Lower leg skin (tissue), 3 donors: ENCODE measurements around the gene ANKRD6.

Experiments used
- POLR2A ChIP-seq, 2 donors: fragments of 450-650 bp; IDR thresholded peaks; one replicate each; pipeline ENCODE4 v1.6.1; 2016 to 2017; ENCODE audit warnings: antibody characterized with exemption in 2 of 2, mild to moderate bottlenecking in 1 of 2, moderate library complexity in 1 of 2
- TF ChIP-seq, protein P1 (sequence below), 3 donors: fragments of 450-650 bp; IDR thresholded peaks; one replicate each; pipeline ENCODE4 v1.5.1; 2016; ENCODE audit warnings: antibody characterized with exemption in 3 of 3, mild to moderate bottlenecking in 3 of 3, moderate library complexity in 2 of 3

DNA sequence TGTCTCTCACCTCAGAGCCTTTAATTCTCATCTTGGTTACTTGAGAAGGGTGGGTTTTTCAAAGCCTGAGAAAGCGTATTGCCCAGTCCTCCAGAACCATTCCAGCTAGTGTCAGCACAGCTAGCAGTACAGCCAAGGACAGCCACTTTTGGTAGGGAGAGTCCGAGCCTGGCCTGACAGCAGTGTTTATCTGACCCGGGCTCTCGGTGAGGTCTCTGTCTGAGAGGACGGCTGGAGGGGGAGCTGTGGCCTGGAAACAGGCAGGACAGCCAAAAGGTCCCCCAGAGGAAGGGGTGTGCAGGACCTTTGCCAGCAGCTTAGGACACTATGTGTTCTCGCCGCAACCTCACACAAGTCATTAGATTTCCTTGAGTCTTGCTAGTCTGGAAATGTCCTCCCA, 166.8 kb downstream of the ANKRD6 start:
- TF ChIP-seq, protein P1, sequence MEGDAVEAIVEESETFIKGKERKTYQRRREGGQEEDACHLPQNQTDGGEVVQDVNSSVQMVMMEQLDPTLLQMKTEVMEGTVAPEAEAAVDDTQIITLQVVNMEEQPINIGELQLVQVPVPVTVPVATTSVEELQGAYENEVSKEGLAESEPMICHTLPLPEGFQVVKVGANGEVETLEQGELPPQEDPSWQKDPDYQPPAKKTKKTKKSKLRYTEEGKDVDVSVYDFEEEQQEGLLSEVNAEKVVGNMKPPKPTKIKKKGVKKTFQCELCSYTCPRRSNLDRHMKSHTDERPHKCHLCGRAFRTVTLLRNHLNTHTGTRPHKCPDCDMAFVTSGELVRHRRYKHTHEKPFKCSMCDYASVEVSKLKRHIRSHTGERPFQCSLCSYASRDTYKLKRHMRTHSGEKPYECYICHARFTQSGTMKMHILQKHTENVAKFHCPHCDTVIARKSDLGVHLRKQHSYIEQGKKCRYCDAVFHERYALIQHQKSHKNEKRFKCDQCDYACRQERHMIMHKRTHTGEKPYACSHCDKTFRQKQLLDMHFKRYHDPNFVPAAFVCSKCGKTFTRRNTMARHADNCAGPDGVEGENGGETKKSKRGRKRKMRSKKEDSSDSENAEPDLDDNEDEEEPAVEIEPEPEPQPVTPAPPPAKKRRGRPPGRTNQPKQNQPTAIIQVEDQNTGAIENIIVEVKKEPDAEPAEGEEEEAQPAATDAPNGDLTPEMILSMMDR (IDR thresholded peaks at IDR 0.05): no peak
- no peak for TF ChIP-seq POLR2A (IDR thresholded peaks at IDR 0.05)
